ENCODE measurements around the gene SLC35D3.
"Not testable (repeated sequence)": the region's sequence is repeated elsewhere in the genome, so short reads cannot be mapped to it uniquely, and the experiment has no call there.

Gene SLC35D3

GRCh38 chr6:136945072-136945471, 23.0 kb downstream of the SLC35D3 start:
- H3K9me2 ChIP-seq (replicated peaks; ENCODE audit: insufficient read depth, low read length) = no peaks in the 10 kb centered on the region
- H3K79me2 ChIP-seq (ENCODE audit: low read length) = no peaks in the 10 kb centered on the region
- TF ChIP-seq EZH2phosphoT487 (IDR thresholded peaks at IDR 0.05; ENCODE audit: low read length) = no peak
- TF ChIP-seq CTCF (IDR thresholded peaks at IDR 0.05; ENCODE audit: low read length) = no peak
- no peak for TF ChIP-seq EZH2 (optimal IDR thresholded peaks at IDR 0.05; ENCODE audit: low read depth, low read length)
- no peaks in the 10 kb centered on the region for H4K20me1 ChIP-seq (ENCODE audit: insufficient read depth, low read length)
- no peak overlapping the region for H3K4me3 ChIP-seq (ENCODE audit: low read length)
- no peaks in the 10 kb centered on the region for H3K4me1 ChIP-seq (ENCODE audit: low read length)
- H3K36me3 ChIP-seq (replicated peaks; ENCODE audit: insufficient read depth, low read length) = no peaks in the 10 kb centered on the region
- H3K4me2 ChIP-seq (ENCODE audit: low read depth, low read length) = no peak overlapping the region
- no peak overlapping the region for H3K9ac ChIP-seq (ENCODE audit: low read length)
- H3F3A ChIP-seq (ENCODE audit: insufficient read depth, low read length) = no peaks in the 10 kb centered on the region
- no peak overlapping the region for H2AFZ ChIP-seq (ENCODE audit: low read length)
- no peak for DNase-seq
- H3K27me3 ChIP-seq (replicated peaks; ENCODE audit: insufficient read depth, low read length) = no peaks in the 10 kb centered on the region
- no peak overlapping the region for H3K27ac ChIP-seq (ENCODE audit: low read length)
- H3K9me3 ChIP-seq (replicated peaks; ENCODE audit: insufficient read depth, low read length) = no peaks in the 10 kb centered on the region

GRCh38 chr6:136945711-136946121, 23.6 kb downstream of the SLC35D3 start:
- Histone ChIP-seq H3K9ac (ENCODE audit: low read length) (no peak overlapping the region), H3K9me2 (replicated peaks; ENCODE audit: insufficient read depth, low read length) (no peaks in the 10 kb centered on the region), H3F3A (ENCODE audit: insufficient read depth, low read length) (no peaks in the 10 kb centered on the region), H3K4me3 (ENCODE audit: low read length) (no peak overlapping the region), H3K4me2 (ENCODE audit: low read depth, low read length) (no peak overlapping the region), H3K79me2 (ENCODE audit: low read length) (no peaks in the 10 kb centered on the region), H3K36me3 (replicated peaks; ENCODE audit: insufficient read depth, low read length) (no peaks in the 10 kb centered on the region), H3K27ac (ENCODE audit: low read length) (no peak overlapping the region), H4K20me1 (ENCODE audit: insufficient read depth, low read length) (no peaks in the 10 kb centered on the region), H2AFZ (ENCODE audit: low read length) (no peak overlapping the region), H3K27me3 (replicated peaks; ENCODE audit: insufficient read depth, low read length) (no peaks in the 10 kb centered on the region), H3K4me1 (ENCODE audit: low read length) (no peaks in the 10 kb centered on the region), H3K9me3 (replicated peaks; ENCODE audit: insufficient read depth, low read length) (no peaks in the 10 kb centered on the region)
- TF ChIP-seq EZH2 (optimal IDR thresholded peaks at IDR 0.05; ENCODE audit: low read depth, low read length) = no peak
- TF ChIP-seq EZH2phosphoT487 (IDR thresholded peaks at IDR 0.05; ENCODE audit: low read length) = no peak
- TF ChIP-seq CTCF (IDR thresholded peaks at IDR 0.05; ENCODE audit: low read length) = no peak
- no peak for DNase-seq

GRCh38 chr6:136947037-136947436, 24.9 kb downstream of the SLC35D3 start:
- no peak overlapping the region for H3K4me2 ChIP-seq (ENCODE audit: low read depth, low read length)
- H3K27me3 ChIP-seq (replicated peaks; ENCODE audit: insufficient read depth, low read length) = no peaks in the 10 kb centered on the region
- H4K20me1 ChIP-seq (ENCODE audit: insufficient read depth, low read length) = no peaks in the 10 kb centered on the region
- no peaks in the 10 kb centered on the region for H3K4me1 ChIP-seq (ENCODE audit: low read length)
- H3F3A ChIP-seq (ENCODE audit: insufficient read depth, low read length) = no peaks in the 10 kb centered on the region
- H3K36me3 ChIP-seq (replicated peaks; ENCODE audit: insufficient read depth, low read length) = no peaks in the 10 kb centered on the region
- no peak overlapping the region for H3K9ac ChIP-seq (ENCODE audit: low read length)
- H2AFZ ChIP-seq (ENCODE audit: low read length) = no peak overlapping the region
- H3K9me3 ChIP-seq (replicated peaks; ENCODE audit: insufficient read depth, low read length) = no peaks in the 10 kb centered on the region
- H3K27ac ChIP-seq (ENCODE audit: low read length) = no peak overlapping the region
- H3K4me3 ChIP-seq (ENCODE audit: low read length) = no peak overlapping the region
- no peaks in the 10 kb centered on the region for H3K9me2 ChIP-seq (replicated peaks; ENCODE audit: insufficient read depth, low read length)
- TF ChIP-seq EZH2 (optimal IDR thresholded peaks at IDR 0.05; ENCODE audit: low read depth, low read length) = no peak
- TF ChIP-seq EZH2phosphoT487 (IDR thresholded peaks at IDR 0.05; ENCODE audit: low read length) = no peak
- TF ChIP-seq CTCF (IDR thresholded peaks at IDR 0.05; ENCODE audit: low read length) = no peak
- no peak for DNase-seq
- no peaks in the 10 kb centered on the region for H3K79me2 ChIP-seq (ENCODE audit: low read length)

GRCh38 chr6:136949957-136950356, 27.9 kb downstream of the SLC35D3 start:
- H3F3A ChIP-seq (ENCODE audit: insufficient read depth, low read length); H3K79me2 ChIP-seq (ENCODE audit: low read length); H3K4me2 ChIP-seq (ENCODE audit: low read depth, low read length); DNase-seq; H3K4me3 ChIP-seq (ENCODE audit: low read length); H2AFZ ChIP-seq (ENCODE audit: low read length); H3K9me2 ChIP-seq (replicated peaks; ENCODE audit: insufficient read depth, low read length); H3K27ac ChIP-seq (ENCODE audit: low read length); H4K20me1 ChIP-seq (ENCODE audit: insufficient read depth, low read length); H3K4me1 ChIP-seq (ENCODE audit: low read length); H3K27me3 ChIP-seq (replicated peaks; ENCODE audit: insufficient read depth, low read length); H3K9me3 ChIP-seq (replicated peaks; ENCODE audit: insufficient read depth, low read length); H3K36me3 ChIP-seq (replicated peaks; ENCODE audit: insufficient read depth, low read length); H3K9ac ChIP-seq (ENCODE audit: low read length): not testable (repeated sequence)

All from MM.1S (cell line).